HG03196 (cell line): Measurements from ENCODE around the gene RCC1.
"Not testable (repeated sequence)": the region's sequence is repeated elsewhere in the genome, so short reads cannot be mapped to it uniquely, and the experiment has no call there.

Source experiments
- ATAC-seq: cut with Tn5 transposase; IDR thresholded peaks from one replicate; pipeline ENCODE4 v1.9.1; 2021; ENCODE audit not compliant: unreplicated experiment

Gene RCC1

GRCh38 chr1:28505406-28506187 is at the start of gene RCC1:
Gene RCC1 (plus strand): TSS chr1:28506043. CDS start chr1:28529867, 23,824 bp downstream.
- peak; percentile 83 for ATAC-seq

GRCh38 chr1:28456078-28456477 is 49.8 kb upstream of the RCC1 start:
- no peak for ATAC-seq

- ATAC-seq, result no peak
These were observed 48.2 kb upstream of the RCC1 start for GRCh38 chr1:28457678-28458077.

GRCh38 chr1:28458237-28459228 is 47.3 kb upstream of the RCC1 start:
- no peak for ATAC-seq

GRCh38 chr1:28466226-28466778 is 39.5 kb upstream of the RCC1 start:
- ATAC-seq, result no peak

- no peak for ATAC-seq
These were observed 35.7 kb upstream of the RCC1 start for GRCh38 chr1:28470146-28470545.

GRCh38 chr1:28479497-28479896 is 26.3 kb upstream of the RCC1 start:
- ATAC-seq, result not testable (repeated sequence)

GRCh38 chr1:28480308-28480707 is 25.5 kb upstream of the RCC1 start:
- ATAC-seq, result no peak

- no peak for ATAC-seq
These were observed 23.7 kb upstream of the RCC1 start for GRCh38 chr1:28482138-28482537.

- no peak for ATAC-seq
These were observed 23.1 kb upstream of the RCC1 start for GRCh38 chr1:28482702-28483101.

GRCh38 chr1:28494737-28495136 is 11.1 kb upstream of the RCC1 start:
- ATAC-seq, result no peak

- ATAC-seq, result no peak
These were observed 6.3 kb upstream of the RCC1 start for GRCh38 chr1:28499553-28499952.

- ATAC-seq, result no peak
These were observed 3.9 kb upstream of the RCC1 start for GRCh38 chr1:28501925-28502324.

- no peak for ATAC-seq
These were observed 2.7 kb upstream of the RCC1 start for GRCh38 chr1:28503117-28503516.

GRCh38 chr1:28506907-28507246 is 1.0 kb downstream of the RCC1 start:
- ATAC-seq, result no peak

GRCh38 chr1:28507247-28507645 is 1.4 kb downstream of the RCC1 start:
- no peak for ATAC-seq

GRCh38 chr1:28507646-28508434 is 2.0 kb downstream of the RCC1 start:
- ATAC-seq, result no peak

GRCh38 chr1:28508435-28508754 is 2.6 kb downstream of the RCC1 start:
- ATAC-seq, result no peak

- no peak for ATAC-seq
These were observed 3.9 kb downstream of the RCC1 start for GRCh38 chr1:28509705-28510272.

- no peak for ATAC-seq
These were observed 4.6 kb downstream of the RCC1 start for GRCh38 chr1:28510273-28510969.
